SK-N-SH (cell line): ENCODE results near the gene GPR68.

Experiments
- GATA2 ChIP-seq: sonication (generic); formaldehyde crosslinking; IDR thresholded peaks from 2 replicates; pipeline ENCODE4 v1.5.0; 2020; ENCODE audit warnings: mild to moderate bottlenecking, missing genetic modification reagents
- IRF3 ChIP-seq: fragments of 150-350 bp; IDR thresholded peaks from 2 replicates; pipeline ENCODE4 v1.6.1; 2016; ENCODE audit warnings: mild to moderate bottlenecking, low read depth, low read length
- JUND ChIP-seq: IDR thresholded peaks from 2 replicates; pipeline ENCODE4 v1.4.0; 2012
- PBX3 ChIP-seq: IDR thresholded peaks from 2 replicates; pipeline ENCODE4; 2012
- POLR2AphosphoS5 ChIP-seq: IDR thresholded peaks from 2 replicates; pipeline ENCODE4 v1.6.1; 2012; ENCODE audit warnings: low read depth, low read length
- RCOR1 ChIP-seq: fragments of 150-350 bp; IDR thresholded peaks from 2 replicates; pipeline ENCODE4 v1.6.1; 2017; ENCODE audit warnings: antibody characterized with exemption, low read length
- SMC3 ChIP-seq: IDR thresholded peaks from 2 replicates; pipeline ENCODE4 v1.6.1; 2012; ENCODE audit warnings: low read depth, low read length, improper control_type of control experiment
- TAF1 ChIP-seq: IDR thresholded peaks from 2 replicates; pipeline ENCODE4 v1.6.1; 2012; ENCODE audit warnings: low read depth, mild to moderate bottlenecking, low read length, moderate library complexity, borderline replicate concordance
- TEAD4 ChIP-seq: IDR thresholded peaks from 2 replicates; pipeline ENCODE4 v1.4.0; 2012; ENCODE audit warnings: mild to moderate bottlenecking, borderline replicate concordance; ENCODE audit not compliant: insufficient read depth
- USF2 ChIP-seq: fragments of 150-350 bp; IDR thresholded peaks from 2 replicates; pipeline ENCODE4 v1.6.1; 2017; ENCODE audit warnings: antibody characterized with exemption, low read length, low read depth, borderline replicate concordance
- YY1 ChIP-seq: IDR thresholded peaks from 2 replicates; pipeline ENCODE4 v1.4.0; 2012; ENCODE audit warnings: low read depth, mild to moderate bottlenecking
- ZBTB33 ChIP-seq: IDR thresholded peaks from 2 replicates; pipeline ENCODE4 v1.4.0; 2012; ENCODE audit warnings: low read depth, borderline replicate concordance
- TF ChIP-seq, protein P1 (sequence below): IDR thresholded peaks from 2 replicates; pipeline ENCODE4 v1.4.0; 2012; ENCODE audit warnings: low read depth
- TF ChIP-seq, protein P2 (sequence below): fragments of 200-600 bp; sonication (generic); IDR thresholded peaks from 2 replicates; pipeline ENCODE4 v1.6.1; 2017; ENCODE audit warnings: antibody characterized with exemption, mild to moderate bottlenecking, moderate library complexity

GRCh38 chr14:91218014-91218413, 26.5 kb downstream of the GPR68 start:
- TF ChIP-seq GATA2 (CRISPR knock-in tag) (no peak), PBX3 (no peak), YY1 (no peak), TAF1 (no peak), IRF3 (no peak), SMC3 (no peak), RCOR1 (no peak), TEAD4 (no peak), USF2 (no peak), ZBTB33 (no peak), POLR2AphosphoS5 (no peak), JUND (no peak)
- TF ChIP-seq, protein P1, sequence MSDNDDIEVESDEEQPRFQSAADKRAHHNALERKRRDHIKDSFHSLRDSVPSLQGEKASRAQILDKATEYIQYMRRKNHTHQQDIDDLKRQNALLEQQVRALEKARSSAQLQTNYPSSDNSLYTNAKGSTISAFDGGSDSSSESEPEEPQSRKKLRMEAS, result no peak
- TF ChIP-seq, protein P2, sequence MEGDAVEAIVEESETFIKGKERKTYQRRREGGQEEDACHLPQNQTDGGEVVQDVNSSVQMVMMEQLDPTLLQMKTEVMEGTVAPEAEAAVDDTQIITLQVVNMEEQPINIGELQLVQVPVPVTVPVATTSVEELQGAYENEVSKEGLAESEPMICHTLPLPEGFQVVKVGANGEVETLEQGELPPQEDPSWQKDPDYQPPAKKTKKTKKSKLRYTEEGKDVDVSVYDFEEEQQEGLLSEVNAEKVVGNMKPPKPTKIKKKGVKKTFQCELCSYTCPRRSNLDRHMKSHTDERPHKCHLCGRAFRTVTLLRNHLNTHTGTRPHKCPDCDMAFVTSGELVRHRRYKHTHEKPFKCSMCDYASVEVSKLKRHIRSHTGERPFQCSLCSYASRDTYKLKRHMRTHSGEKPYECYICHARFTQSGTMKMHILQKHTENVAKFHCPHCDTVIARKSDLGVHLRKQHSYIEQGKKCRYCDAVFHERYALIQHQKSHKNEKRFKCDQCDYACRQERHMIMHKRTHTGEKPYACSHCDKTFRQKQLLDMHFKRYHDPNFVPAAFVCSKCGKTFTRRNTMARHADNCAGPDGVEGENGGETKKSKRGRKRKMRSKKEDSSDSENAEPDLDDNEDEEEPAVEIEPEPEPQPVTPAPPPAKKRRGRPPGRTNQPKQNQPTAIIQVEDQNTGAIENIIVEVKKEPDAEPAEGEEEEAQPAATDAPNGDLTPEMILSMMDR, result no peak
